GM12892 (cell line): Measurements from ENCODE around the gene NCBP3.

Experiments
- DNase-seq: peaks from one replicate; pipeline ENCODE4 v3.0.0; 2011; ENCODE audit not compliant: insufficient read length
- FAIRE-seq: peaks from 2 replicates; lab custom pipeline; 2011; peaks lifted over from hg19 to GRCh38; lab: Jason Lieb, UNC
- POLR2A ChIP-seq: IDR thresholded peaks from 2 replicates; pipeline ENCODE4 v1.6.1; 2011; ENCODE audit warnings: low read depth, low read length, control low read depth
- POLR2AphosphoS5 ChIP-seq: IDR thresholded peaks from 2 replicates; pipeline ENCODE4 v1.6.1; 2011; ENCODE audit warnings: low read depth, low read length, control low read depth
- TAF1 ChIP-seq: IDR thresholded peaks from 2 replicates; pipeline ENCODE4 v1.6.1; 2011; ENCODE audit warnings: low read depth, mild to moderate bottlenecking, control low read depth, low read length, borderline replicate concordance

NCBP3 gene

DNA sequence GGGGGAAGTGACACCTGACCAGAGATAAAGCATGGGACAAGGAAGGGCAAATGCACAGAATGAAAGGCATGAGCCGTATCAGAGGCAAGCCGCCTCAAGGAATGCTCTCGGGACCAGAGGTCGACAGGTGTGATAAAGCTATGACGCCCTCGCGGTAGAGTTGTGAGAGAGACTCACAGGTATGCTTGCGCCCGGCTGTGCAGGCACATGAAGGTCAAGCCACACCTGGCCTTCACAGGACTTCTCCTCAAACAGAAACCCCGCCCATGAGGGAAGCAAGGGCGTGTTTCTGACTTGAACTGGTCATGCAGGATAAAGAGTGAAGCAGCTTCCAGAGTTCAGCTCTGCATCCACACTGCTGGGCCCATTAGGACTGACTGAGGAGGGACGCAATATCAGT is 7.8 kb downstream of the NCBP3 start:
- no peak for DNase-seq
- TF ChIP-seq POLR2AphosphoS5 (no peak), POLR2A (no peak), TAF1 (no peak)
- no peak for FAIRE-seq

DNA sequence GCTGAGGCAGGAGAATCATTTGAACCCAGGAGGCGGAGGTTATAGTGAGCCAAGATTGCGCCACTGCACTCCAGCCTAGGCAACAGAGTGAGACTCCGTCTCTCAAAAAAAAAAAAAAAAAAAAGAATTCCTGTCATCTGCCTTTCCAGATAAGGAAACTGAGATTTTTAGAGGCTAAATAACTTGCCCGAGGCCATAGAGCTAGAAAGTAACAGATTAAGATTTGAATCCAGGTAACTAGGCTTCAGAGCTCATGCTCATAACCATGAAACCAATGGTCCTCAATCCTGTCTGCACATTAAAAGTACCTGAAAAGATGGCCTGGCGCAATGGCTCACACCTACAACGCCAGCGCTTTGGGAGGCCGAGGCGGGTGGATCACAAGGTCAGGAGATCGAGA is 9.5 kb downstream of the NCBP3 start:
- TF ChIP-seq TAF1, result no peak
- no peak for TF ChIP-seq POLR2AphosphoS5
- TF ChIP-seq POLR2A, result no peak
- no peak for DNase-seq
- FAIRE-seq, result no peak

DNA sequence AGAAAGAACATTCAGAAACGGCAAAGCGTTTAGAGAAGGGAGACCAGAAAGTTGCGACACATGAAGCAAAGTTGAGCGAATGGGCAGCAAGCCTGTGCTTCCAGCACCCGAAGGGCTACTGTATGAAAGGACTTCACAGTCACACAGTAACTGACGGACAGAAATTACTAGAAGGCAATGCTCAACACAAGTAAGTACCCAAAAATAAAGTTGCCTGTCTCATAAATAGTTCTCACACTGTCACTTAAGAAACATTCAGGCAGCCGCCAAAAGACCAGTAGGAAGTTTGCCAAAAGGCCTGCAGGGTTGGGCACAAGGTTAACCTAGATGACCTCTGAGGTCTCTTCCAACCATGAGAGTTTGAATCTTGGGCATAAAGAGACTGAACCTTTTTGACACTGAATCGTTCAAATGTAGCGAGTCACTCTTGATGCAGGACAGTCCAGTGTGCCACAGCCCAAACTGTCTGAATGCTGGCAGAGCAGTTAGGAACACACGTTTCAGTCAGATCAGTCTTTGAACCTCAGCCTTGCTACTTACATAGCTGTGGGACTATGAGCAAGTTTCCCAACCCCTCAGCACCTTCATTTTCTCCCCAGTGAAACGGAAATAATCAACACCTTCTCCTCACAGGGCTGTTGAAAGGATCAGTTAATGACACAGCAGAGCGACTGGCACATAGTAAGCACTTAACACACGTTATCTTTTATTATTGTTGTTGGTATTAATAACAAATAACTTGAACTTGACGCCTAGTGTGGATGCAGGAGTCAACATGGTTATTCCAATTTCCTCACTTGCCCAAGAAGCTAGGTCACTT is 10.4 kb downstream of the NCBP3 start:
- no peak for TF ChIP-seq POLR2A
- TF ChIP-seq POLR2AphosphoS5, result no peak
- TF ChIP-seq TAF1, result no peak
- FAIRE-seq (no peak), DNase-seq (no peak)

DNA sequence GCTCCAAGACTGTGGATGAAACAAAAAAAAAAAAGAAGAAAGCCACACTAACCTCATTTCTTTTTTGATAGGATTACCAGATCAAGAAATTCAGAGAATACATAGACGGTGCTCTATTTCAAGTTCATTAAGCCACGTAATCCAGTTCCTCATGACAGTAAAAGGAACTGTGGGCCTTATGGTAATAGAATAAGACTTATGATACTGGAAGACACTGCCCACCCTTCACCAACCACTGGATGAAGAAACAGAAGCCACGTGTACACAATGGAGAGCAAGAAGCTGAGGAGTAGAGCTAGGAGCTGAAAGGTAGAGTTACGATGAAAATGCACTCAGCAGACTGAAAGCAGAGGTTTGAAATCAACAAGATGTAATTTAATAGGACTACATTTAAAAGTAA is 11.2 kb downstream of the NCBP3 start:
- no peak for DNase-seq
- TF ChIP-seq POLR2AphosphoS5 (no peak), POLR2A (no peak), TAF1 (no peak)
- no peak for FAIRE-seq

DNA sequence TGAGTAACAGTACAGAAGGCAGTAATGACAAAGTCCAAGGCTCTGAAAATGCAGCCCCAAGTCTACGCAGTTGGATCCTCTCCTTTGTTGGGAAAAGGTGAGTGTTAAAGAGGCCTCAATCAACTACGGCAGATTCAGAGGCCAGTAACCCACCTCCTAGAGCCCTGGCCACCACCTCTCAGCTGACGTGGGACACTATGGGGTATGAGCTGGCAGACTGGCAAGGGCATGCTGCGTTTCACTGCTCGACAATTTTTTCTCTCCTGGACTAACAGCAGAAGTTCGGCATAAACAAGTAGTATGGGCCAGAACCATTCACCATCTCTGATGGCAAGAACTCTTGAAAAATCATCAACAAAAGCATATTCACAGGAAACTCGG is 17.2 kb downstream of the NCBP3 start:
- FAIRE-seq (no peak), DNase-seq (no peak)
- no peak for TF ChIP-seq TAF1
- no peak for TF ChIP-seq POLR2A
- no peak for TF ChIP-seq POLR2AphosphoS5

DNA sequence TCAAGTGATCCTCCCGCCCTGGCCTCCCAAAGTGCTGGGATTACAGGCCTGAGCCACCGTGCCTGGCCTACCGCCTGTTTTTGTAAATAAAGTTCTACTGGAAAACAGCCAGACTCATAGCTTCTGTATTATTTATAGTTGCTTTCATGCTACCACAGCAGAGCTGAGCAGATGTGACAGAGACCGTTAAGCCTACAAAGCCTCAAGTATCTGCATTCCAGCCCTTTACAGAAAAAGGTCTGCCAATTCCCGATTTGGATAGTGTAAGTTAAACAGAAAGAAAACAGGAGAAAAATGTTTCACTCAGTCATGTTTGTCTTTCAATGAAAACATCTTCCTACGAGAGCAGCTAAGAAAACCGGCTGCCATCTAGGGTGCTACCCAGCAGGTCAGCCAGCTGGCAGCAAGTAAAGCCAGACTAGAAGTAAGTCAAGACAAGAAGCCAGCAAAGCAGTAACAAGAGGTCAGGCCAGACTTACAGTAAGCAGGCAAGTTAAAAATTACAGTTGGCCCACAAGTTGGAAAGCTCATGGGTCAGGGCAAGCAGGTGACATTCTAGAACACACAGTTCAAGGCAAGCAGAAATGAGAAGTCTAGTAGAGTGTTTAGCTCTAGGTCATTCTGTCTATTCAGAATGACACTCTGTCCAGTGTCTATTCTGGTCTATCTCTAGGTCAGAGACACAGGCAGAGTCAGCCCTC is 17.7 kb downstream of the NCBP3 start:
- no peak for TF ChIP-seq POLR2A
- no peak for TF ChIP-seq TAF1
- TF ChIP-seq POLR2AphosphoS5, result no peak
- DNase-seq (no peak), FAIRE-seq (no peak)

DNA sequence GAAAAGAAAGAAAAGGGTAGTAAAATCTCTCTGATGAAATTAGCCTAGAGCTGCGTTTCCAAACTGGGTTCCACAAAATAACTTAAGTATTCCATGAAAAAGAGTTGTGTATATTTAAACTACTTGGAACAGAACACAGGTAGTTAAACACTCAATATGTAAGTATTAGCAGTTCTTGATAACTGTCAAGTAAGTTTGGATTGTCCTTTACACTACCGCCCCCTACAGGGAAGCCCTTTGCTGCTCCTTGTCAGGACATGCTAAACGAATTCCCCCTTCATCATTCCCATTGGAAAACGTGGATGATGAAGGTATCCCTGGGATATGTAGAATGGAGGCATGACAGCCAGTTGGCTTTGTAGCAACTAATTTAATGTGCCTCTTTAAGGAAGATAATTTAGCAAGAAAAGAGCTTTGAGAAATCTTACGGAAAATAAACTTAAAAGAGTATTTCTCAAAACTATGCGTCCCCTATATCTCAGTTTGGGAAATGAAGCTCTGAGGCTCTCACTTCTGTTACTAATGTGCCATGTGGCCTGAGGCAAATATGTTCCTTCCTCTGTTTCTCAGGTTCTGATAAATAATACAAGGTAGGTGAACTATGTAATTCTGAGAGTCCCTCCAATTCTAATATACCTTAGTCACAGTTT is 18.8 kb downstream of the NCBP3 start:
- FAIRE-seq (peak; percentile 72), DNase-seq (no peak)
- TF ChIP-seq POLR2AphosphoS5 (no peak), TAF1 (no peak), POLR2A (no peak)

DNA sequence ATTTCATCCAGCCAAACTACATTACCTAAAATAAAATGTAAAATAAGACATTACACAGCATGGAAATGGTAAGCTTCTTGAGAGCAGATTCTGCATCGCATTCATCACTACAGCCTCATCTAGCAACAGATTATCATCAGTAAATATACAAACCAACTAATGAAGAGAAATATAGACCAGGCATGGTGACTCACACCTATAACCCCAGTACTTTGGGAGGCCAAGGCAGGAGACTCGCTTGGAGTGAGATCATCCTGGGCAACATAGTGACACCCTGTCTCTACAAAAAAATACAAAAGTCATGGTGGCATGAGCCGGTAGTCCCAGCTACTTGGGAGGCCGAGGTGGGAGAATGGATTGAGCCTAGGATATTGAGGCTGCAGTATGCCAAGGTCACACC is 19.9 kb downstream of the NCBP3 start:
- TF ChIP-seq POLR2AphosphoS5, result no peak
- TF ChIP-seq TAF1, result no peak
- no peak for TF ChIP-seq POLR2A
- DNase-seq, result no peak
- FAIRE-seq, result no peak

DNA sequence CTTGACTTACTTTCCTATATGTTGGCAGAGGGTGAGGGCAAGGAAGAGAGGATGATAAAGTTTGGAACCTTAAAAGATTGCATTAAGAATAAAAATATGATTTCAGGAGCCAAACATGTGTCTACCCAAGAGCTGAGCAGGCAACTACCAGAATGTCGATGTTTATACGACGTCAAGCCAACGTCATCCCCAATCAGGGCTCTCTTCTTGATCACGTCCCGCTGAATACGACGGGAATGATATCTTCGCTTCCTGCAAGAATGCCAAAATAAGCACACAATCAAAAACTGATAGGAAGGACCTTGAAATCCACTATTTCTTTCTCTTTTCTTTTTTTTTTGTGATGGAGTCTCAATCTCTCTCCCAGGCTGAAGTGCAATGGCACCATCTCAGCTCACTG is 24.9 kb downstream of the NCBP3 start:
- TF ChIP-seq POLR2AphosphoS5 (no peak), TAF1 (no peak), POLR2A (no peak)
- FAIRE-seq, result no peak
- DNase-seq, result no peak

DNA sequence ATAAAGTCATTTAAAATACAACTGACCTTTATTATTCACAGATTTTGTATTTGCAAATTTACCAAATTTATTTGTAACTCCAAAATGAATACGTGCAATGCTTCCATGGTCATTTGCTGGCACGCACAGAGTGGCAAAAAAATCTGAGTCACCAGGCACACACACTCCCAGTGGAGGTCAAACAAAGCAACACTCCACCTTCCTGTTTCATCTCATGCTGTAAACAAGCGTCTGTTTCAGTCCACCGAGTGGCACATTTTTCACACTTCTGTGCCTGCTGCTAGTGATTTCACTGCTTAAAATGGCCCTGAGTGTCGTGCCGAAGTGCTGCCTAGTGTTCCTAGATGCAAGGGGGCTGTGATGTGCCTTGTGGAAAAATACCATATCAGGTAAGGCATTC is 27.3 kb downstream of the NCBP3 start:
- DNase-seq, result no peak
- FAIRE-seq, result no peak
- TF ChIP-seq POLR2AphosphoS5 (no peak), POLR2A (no peak), TAF1 (no peak)

DNA sequence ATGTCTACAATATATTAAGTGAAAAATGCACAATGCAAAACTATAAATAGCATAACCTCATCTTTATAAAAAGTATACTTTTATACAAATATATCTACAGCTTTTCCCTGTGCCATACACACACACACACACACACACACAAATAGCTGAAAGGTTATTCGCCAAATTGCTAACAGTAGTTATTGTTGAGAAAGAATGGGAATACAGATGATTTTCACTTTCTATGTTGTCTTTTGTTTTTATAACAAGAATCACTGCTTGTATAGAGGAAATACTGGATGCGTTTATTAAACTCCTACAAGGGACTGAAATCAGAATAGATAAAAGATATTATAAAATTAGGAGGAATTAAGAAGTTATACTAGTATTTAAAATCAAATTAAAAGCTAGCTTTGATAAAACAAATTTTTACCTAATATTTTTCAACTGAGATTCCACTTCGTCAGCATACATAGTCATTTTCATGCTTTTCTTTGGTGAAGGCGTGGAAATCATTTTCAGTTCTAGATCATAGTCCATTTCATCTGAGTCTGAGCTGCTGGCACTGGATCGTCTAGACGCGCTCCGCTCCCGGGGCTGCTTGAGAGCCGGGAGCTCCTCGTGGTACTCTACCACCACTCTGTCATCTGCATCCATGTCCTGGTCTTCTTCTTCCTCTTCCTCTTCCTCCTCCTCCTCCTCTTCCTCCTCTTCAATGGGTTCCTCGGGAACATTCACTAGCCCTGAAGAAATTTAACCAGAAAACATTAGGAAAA is 28.0 kb downstream of the NCBP3 start:
- no peak for DNase-seq
- TF ChIP-seq TAF1 (no peak), POLR2A (no peak), POLR2AphosphoS5 (no peak)
- no peak for FAIRE-seq

DNA sequence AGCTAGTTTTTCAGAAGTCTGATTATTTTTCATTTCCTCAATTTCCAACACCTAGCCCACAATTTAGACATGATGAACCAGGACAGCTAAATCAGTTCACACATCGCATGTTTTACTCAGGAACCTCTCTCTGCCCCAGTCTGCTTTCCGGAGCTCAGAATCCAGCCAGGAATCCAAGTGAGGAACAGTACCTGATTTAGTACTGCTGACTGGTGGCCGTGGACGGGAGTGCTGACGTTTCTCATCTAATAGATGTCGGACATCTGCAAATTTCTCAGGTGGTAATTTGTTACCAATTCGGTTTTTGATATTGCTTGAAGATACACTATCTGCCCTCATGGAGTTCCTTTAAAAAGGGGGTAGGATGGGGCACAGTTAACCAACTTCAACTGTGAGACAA is 30.1 kb downstream of the NCBP3 start:
- FAIRE-seq, result no peak
- TF ChIP-seq TAF1, result no peak
- no peak for TF ChIP-seq POLR2A
- no peak for TF ChIP-seq POLR2AphosphoS5
- no peak for DNase-seq
